ENCODE data around the gene DNM2. TPM values are rescaled to one million over a fixed set of nuclear protein-coding genes. Genes with fewer than 3 reads are reported as not detected.

Gene DNM2
- total RNA-seq, 1 donor from 2014 or later, result 273 TPM

GRCh38 chr19:10769533-10770491, 51.9 kb downstream of the DNM2 start:
- intact Hi-C loops (cut with micrococcal nuclease), result loop anchor here (1.0 kb wide), 1 partner anchor 53 kb away; no protein-coding TSS in a partner anchor

- intact Hi-C loops (cut with micrococcal nuclease), result no loop called here
These were observed 56.1 kb downstream of the DNM2 start for GRCh38 chr19:10773969-10774368.

GRCh38 chr19:10774893-10775292, 57.0 kb downstream of the DNM2 start:
- intact Hi-C loops (cut with micrococcal nuclease), result no loop called here

- intact Hi-C loops (cut with micrococcal nuclease), result no loop called here
These were observed 59.2 kb downstream of the DNM2 start for GRCh38 chr19:10776900-10777650.

GRCh38 chr19:10780368-10780767, 62.5 kb downstream of the DNM2 start:
- intact Hi-C loops (cut with micrococcal nuclease), result no loop called here

GRCh38 chr19:10782795-10783194, 64.9 kb downstream of the DNM2 start:
- intact Hi-C loops (cut with micrococcal nuclease), result no loop called here

- intact Hi-C loops (cut with micrococcal nuclease), result no loop called here
These were observed 66.4 kb downstream of the DNM2 start for GRCh38 chr19:10784257-10784656.

- intact Hi-C loops (cut with micrococcal nuclease), result no loop called here
These were observed 70.3 kb downstream of the DNM2 start for GRCh38 chr19:10788146-10788545.

GRCh38 chr19:10789866-10790265, 72.0 kb downstream of the DNM2 start:
- intact Hi-C loops (cut with micrococcal nuclease), result no loop called here

- intact Hi-C loops (cut with micrococcal nuclease), result loop anchor here (2.0 kb wide), 1 partner anchor 36 kb away; no protein-coding TSS in a partner anchor
These were observed 78.8 kb downstream of the DNM2 start for GRCh38 chr19:10796653-10797052.

- intact Hi-C loops (cut with micrococcal nuclease), result loop anchor here (2.0 kb wide), 1 partner anchor 36 kb away; no protein-coding TSS in a partner anchor
These were observed 79.2 kb downstream of the DNM2 start for GRCh38 chr19:10797078-10797477.

- intact Hi-C loops (cut with micrococcal nuclease), result loop anchor here (2.0 kb wide), 1 partner anchor 37 kb away; no protein-coding TSS in a partner anchor
These were observed 79.8 kb downstream of the DNM2 start for GRCh38 chr19:10797541-10798256.

GRCh38 chr19:10800488-10800887, 82.6 kb downstream of the DNM2 start:
- intact Hi-C loops (cut with micrococcal nuclease), result no loop called here

GRCh38 chr19:10802479-10802878, 84.6 kb downstream of the DNM2 start:
- intact Hi-C loops (cut with micrococcal nuclease), result no loop called here

GRCh38 chr19:10803252-10803651, 85.4 kb downstream of the DNM2 start:
- intact Hi-C loops (cut with micrococcal nuclease), result no loop called here

GRCh38 chr19:10805065-10805757, 87.3 kb downstream of the DNM2 start:
- intact Hi-C loops (cut with micrococcal nuclease), result no loop called here

GRCh38 chr19:10805758-10806247, 87.9 kb downstream of the DNM2 start:
- intact Hi-C loops (cut with micrococcal nuclease), result no loop called here

GRCh38 chr19:10808937-10809649, 91.2 kb downstream of the DNM2 start:
- intact Hi-C loops (cut with micrococcal nuclease), result no loop called here

GRCh38 chr19:10809651-10810285, 91.9 kb downstream of the DNM2 start:
- intact Hi-C loops (cut with micrococcal nuclease), result no loop called here

Data from T-helper 2 cell treated with Interferon-gamma antibody and Interleukin-4, amounts not matched to agents 100 ng/mL and 5 ng/mL, for 36 hours (primary cell).